CD4-positive, alpha-beta T cell treated with Interleukin-2 at 100 ng/mL for 4 hours (primary cell): ENCODE measurements around the gene MADD.
A peak's percentile ranks its signal among the peaks of the same experiment; 100 is the strongest.

ENCODE experiments used
- DNase-seq: peaks from one replicate; pipeline ENCODE4 v3.0.0-alpha.2; 2020; ENCODE audit warnings: low spot score

Gene MADD

DNA sequence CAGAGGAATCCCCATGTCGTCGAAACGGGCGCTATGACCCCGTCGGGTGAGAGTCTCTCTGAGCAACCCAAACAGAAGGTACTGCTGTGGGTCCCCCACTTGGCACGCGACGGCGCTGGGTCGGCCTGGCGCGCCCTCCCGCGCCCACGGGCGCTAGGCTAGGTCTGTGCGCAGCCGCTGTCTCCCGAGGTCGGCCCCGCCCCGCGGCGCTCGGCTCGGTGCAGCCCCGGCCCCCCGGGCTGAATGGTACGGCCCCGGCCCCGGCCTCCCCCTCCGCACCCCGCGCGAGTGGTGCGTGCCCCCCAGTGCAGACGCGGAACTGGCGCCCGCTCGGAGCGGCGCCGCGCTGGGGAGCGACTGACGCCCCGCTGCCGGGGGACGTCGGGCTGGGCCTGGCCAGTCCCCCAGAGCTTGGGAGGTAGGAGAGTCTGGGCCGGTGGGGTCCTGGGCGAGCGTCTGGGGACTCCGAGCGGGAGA lies at the start of gene MADD:
Gene MADD, plus strand, starts transcription at position 305 of the 477 bp plus-strand sequence.
- peak; percentile 93 for DNase-seq

DNA sequence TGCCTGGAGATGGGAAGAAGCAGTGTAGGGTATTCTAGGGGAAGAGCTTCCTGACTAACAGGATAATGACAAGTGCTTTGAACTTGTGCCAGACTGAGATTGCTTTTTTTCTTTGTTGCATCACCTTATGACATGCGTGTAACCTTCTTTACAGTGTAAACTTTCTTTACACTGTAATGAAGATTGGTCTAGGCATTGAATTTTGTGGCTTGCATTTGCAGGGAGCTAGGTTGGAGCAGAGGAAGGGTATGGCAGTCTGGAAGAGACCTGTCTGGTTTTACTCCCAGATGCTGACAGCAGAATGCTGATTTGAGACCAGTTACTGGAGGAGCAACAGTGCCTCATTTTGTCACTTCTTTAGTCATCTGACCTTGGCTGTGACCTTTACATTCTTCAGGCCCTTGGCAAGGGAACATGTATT lies 49.5 kb upstream of the MADD start:
- DNase-seq = no peak

DNA sequence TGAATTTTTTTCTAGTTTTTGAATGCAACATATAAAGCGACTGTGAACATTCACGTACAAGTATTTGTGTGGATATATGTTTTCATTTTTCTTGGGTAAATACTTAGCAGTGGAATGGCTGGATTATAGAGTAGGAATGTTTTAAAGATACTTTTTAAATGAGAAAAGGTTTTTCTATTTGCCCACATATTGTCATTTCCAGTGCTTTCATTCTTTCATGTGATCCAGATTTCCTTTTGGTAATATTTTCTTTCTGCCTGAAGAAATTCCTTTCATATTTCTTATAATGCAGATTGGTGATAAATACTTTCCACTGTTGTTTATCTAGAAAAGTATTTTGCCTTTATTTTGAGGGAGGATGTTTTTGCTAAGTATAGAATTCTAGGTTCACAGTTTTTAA lies 47.2 kb upstream of the MADD start:
- DNase-seq = no peak

DNA sequence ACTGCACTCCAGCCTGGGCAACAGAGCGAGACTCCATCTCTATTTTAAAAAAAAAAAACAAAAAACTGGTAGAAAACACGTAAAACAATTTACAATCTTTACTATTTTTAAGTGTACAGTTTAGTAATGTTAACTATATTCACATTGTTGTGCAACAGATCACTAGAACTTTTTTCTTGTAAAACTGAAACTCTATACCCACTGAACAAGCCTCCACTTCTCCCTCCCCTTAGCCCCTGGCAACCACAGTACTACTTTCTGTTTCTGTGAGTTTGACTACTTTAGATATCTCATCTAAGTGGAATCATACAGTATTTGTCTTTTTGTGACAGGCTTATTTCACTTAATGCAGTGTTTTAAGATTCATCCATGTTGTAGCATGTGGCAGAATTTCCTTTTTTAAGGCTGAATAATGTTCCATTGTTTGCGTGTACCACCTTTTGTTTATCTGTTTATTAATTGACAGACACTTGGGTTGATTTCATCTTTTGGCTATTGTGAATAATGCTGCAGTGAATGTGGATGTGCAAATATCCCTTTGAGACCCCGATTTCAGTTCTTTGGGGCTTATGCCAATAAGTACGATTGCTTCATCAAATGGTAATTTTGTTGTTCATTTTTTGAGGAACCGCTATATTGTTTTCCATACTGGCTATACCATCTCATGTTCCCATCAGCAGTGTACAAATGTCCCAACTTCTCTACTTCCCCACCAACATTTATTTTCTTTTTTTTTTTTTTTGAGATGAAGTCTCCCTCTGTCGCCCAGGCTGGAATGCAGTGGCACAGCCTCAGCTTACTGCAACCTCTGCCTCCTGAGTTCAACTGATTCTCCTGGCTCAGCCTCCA lies 44.2 kb upstream of the MADD start:
- DNase-seq = peak; percentile 6

DNA sequence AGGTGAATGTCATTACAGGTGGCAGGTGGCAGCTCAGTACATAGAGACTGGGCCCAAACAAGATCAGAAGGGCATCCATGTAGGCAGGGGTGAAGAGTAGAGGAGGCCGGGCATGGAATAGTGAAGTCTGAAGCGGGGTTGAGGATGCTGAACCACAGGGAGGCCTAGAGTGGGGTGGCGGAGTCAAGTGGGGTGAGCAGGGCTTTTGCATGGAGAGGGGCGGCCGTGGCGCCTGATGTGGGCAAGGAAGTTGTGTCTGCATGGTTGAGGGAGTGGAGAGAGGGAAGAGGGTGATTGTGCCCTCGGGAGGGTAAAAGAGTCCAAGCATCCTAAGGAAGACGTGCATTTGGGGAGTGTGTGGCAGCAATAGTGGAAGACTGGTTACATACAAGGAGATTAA lies 40.8 kb upstream of the MADD start:
- no peak for DNase-seq

DNA sequence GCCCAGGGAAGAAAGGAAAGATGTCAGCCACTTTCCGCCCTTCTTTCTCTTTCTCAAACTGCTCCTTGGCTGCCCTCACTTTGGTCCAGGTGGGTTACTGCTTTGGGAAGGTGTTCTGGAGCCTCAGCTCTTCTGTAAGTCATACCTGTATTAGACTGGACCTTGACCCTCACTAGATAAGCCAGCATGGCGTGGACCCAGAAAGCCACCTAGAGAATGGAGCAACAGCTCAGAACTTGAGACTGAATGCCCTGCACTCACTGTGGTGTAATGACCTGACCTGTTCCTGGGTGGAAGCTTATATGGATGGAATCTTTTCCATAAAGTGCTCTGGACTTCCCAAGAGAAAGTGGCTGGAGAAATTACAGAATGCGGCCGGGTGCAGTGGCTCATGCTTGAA lies 36.9 kb upstream of the MADD start:
- no peak for DNase-seq

DNA sequence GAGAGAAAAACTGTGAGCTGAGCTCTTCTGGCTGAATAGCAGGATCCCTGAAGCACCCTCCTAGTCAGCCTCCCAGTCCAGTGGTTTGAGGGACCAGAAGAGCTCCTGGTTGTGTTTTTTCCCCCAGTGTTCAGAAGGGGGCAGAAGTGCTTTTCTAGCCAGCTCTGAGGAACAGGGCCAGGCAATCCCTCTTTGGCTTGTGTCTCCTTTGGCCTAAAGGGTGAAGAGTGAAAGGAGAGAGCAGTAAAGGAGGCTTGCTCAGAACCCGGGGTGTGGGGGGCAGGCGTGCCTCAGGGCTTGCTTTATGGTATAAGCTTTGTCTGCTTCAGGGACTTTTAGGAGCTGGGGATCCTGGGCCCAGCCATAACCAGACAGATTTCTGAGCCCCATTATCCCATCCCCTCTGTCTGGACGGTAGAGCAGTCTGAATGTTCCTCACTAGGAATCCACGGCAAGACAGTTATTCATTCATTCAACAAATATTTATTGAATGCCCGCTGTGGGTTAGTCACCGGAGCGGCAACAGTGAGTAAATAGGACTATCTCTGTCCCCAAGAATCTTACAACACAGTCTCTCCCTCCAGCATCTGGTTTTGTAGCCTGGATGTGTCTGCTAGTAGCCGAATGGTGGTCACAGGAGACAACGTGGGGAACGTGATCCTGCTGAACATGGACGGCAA lies 35.8 kb upstream of the MADD start:
- peak; percentile 19 for DNase-seq

DNA sequence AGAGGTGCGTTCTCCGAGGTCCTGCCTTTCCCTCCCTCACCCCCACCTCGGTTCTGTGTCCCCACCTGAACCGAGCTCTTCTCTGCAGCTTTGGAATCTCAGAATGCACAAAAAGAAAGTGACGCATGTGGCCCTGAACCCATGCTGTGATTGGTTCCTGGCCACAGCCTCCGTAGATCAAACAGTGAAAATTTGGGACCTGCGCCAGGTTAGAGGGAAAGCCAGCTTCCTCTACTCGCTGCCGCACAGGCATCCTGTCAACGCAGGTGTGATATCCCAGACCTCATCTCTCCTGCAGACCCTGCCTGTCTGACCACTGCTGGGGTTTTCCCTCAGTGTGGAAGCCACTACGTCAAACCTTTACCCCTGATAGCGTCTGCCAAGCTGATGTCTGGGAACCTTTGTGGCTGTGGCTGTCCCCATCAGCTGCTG lies 35.2 kb upstream of the MADD start:
- DNase-seq = peak; percentile 51

DNA sequence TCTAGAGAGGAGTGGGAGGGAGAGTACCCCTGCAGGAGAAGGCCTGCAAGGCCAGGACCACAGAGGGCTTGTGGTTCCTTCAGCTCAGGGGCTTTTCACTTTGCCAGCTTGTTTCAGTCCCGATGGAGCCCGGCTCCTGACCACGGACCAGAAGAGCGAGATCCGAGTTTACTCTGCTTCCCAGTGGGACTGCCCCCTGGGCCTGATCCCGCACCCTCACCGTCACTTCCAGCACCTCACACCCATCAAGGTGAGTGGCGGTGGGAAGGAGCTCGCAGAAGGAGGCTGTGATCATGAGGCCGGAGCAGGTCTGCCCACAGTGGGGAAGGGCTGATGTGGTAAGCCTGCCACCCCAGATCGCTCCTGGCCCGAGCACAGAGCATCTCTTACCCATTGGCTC lies 34.8 kb upstream of the MADD start:
- DNase-seq = no peak

DNA sequence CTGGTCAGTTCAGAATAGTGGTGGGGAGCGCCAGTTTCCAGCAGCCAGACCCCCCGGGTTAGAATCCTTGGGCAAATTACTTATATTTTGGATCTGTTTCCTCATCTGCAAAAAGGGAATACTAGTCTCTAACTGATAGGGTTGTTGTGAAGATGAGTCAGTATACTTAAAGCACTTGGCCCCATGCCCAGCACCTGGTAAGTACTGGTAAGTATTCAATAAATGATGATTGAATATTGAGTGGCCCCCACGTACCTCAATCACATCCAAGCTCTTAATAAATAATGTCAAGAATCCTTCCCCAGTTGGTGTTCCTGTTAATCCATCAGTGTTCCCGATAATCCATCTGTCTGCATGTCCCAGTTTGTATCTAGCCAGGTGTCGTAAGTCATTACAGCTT lies 33.5 kb upstream of the MADD start:
- peak; percentile 4 for DNase-seq

DNA sequence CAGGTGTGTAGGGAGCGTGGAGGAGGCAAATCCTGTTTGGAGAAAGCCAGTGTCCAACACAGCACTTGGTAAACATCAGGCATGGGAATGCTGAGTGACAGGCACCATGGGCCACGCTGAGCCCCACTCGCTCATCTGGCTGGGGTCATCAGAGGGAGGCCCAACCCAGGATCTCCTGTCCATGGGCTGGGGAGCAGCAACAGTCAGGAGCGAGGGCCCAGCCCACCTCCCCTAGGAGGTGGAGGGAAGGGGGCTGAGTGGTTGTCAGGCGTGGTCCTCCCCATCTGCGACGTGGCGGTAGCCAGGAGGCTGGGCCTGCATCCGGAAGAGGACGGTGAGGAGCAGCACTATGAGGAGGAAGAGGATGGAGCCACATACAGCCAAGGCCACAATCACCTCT lies 30.1 kb upstream of the MADD start:
- no peak for DNase-seq

DNA sequence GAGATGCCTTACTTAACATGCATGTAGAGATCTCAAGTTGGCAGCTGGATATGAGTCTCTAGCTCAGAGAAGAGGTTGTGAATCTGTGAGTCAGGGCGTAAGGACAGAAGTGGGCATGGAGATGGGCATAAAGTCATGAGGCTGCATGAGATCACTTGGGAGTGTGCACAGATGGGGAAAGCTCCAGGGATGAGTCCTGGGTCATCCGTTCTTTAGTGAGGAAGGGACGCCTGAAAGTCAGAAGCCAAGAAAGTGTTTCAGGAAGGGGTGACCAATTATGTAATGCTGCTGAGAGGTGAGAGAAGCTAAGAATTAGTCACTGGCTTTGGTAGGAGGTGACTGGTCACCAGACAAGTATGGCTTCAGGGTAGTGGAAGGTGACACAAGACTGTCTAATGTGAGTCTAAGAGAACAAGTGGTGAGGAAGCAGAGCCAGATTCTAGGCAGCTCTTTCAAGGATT lies 28.1 kb upstream of the MADD start:
- DNase-seq = no peak

DNA sequence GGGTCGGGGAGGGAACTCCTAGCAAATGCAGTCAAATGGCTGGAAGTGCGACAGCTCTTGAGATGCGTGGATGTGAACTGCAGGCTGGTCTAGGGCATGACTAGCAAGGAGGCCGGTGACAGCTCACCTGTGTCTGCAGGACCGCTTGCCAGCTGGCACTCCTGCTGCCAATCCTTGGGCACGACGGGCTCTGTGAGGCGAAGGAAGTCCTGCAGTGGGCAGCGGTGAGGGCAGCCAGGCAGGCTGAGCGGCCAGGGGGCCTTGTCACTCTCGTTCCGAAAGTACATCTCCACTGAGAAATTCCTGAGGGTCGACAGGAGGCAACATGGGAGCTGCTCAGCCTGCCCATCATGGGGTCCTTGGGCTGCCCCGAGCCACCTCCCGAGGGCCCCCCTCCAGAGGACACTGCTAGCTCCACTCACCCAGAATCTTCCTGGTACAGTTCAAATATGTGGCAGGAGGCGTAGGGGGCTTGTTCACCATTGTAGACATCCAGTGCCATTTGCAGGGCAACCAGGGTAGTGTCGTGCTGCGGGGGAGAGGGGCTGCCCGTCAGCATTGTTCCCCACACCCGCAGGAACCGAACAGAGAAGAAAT lies 27.2 kb upstream of the MADD start:
- DNase-seq = no peak

DNA sequence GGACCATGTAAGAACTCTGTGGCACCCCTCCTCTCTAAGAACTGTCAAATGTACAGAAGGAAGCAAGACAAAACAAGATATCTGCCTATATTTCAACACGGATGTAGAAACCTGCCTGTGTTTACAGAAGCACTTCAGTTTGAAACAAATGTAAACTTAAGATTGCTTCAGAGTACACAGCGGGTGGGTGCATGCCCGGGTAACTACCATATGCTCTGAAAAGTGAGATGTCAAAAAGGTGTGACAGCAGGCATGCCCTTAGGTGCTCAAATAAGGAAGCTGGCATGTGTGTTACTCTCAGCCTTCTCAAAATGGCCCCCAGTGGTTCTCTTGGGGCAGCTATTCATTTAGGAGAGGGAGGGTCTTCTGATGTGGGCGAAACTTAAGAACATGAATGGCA lies 26.5 kb upstream of the MADD start:
- DNase-seq = no peak

DNA sequence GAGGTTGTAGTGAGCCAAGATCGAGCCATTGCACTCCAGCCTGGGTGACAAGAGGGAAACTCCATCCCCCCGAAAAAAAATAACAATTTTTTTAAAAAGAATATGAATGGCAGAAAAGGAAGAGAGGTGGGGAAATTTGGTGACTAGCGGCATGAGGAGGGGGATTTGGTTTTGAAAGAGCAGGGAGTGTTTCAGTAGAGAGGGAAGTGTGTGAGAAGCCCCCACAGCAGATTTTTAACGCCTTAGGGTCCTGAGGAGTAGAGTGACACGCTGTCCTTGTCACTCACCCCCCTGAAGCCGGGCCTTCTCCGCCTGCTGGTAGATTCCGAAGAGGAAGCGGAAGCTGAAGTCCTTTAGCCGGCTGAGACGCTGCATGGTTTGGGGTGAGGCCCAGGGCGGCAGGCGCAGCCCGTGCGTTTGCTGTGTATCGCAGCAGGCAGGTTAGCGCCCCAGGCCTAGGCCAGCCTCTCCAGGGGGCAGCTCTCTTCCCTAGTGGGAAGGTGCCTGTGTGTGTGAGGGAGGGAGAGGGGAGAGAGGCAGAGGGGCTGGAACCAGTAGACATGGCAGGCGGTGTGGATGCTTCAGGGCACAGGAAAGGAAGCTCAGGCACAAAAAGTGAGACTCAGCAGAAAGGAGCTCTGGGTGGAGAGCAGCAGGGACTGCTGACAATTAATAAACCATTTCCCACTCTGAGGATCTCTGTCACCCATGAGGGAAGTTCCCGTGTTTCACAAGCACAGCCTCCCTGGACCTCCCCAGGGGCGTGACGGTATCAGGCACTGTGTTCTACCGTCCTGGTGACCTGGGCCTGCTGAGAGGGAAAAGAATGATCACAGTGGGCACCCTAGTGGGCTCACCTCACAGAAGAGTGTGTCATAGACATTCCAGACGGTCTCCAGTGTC lies 25.2 kb upstream of the MADD start:
- DNase-seq = no peak

DNA sequence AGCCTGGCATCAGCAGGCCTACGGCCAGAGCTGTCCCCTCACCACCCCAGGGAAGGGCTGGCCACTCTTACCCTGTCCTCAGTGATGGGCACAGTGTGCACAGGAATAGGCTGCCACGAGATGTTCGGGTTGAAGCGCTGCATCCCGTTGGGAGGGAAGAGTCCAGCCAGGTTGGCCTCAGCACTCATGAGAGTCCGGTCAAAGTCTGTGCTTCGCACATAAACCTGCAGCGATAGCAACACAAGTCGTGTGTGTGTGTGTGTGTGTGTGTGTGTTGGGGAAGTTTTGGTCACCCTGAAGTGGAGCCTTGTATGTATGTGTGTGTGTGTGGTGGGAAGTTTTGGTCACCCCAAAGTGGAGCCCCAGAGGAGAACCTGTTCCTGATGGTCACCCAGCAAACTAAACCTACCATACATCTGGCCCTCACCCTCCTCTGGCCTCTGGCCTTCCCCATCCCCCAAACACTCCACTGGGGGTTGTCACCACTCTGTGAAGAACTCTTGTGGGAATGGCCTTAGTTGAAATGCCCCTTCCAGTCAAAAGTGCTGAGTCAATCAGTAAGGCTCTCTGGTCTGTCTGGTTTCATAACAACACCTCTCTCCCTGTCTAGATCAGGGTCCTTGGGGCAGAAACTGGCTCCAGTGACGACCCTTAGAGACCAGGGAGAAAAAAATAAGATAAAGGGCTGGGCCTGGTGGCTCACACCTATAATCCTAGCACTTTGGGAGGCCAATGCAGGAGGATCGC lies 24.1 kb upstream of the MADD start:
- DNase-seq = no peak

DNA sequence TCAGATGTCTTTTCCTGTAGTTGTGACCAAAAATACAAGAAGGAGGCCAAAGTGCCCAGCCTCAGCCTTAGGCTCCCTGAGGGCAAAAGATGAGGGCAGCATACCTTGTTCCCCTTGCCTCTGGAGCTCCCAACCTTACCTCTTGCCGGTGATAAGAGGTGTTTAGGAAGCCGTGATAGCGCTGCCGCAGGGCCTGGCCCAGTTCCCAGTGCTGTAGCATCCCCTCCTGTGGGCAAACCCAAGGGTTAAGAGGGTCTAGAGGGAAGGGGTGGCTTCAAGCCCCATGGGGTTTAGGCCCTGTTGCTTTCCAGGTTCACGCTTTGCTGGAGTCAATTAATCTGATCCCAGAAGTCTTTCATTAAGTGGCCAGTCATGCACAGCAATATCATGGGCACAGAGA lies 22.4 kb upstream of the MADD start:
- DNase-seq = no peak

DNA sequence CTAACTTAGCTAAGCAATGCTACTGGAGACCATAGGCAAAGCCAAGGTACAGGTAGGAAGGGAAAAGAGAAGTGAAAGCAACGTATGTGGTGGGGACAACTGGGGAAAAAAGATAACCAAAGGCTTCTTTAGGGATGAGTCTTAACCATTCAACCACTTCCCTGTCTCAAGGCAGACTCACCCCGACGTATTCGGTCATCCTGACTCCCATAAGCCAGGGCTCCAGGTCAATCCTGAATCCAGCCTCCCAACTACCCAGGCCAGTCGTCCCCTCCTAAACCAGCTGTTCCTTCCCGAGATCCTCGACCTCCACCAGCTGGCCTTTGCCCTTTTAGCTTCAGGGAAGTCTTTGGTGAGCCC lies 21.6 kb upstream of the MADD start:
- no peak for DNase-seq

DNA sequence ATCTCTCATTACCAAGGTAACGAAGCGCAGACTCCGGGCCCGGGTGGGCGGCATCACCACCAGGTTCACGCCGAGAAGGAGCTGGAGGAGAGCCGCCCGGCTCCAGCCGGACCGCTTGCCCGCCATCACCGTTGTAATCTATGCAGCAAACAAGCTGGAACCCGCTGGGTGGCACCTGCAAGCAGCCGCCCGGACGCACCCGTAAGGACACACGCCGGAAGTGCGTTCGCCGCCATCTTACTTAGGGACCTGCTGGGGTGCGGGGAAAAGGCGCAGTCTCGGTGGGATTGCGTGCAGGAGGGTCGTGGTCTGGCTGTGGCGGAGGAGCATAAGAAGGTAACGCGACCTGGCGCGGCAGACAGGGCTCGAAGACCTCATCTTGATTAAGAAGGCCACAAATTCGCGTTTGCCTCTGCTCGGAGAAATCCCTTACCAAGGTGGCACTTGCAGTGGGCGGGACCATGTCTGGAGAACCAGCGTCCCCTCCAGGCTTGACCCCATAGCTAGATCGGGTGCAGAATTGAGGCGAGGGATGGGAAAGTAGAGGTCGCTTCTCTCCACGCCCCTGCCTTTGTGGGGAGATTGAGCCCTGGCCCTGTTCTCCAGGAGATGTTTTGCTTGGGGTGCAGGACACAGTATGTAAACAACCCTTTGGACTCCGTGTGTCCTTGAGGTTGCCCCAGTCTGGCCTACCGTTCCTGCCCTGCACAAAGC lies 21.1 kb upstream of the MADD start, which contains the start of gene ACP2:
Gene ACP2, minus strand, starts transcription at position 151 of the 714 bp plus-strand sequence. Its CDS starts 25 bp downstream, at position 126.
- peak; percentile 88 for DNase-seq

DNA sequence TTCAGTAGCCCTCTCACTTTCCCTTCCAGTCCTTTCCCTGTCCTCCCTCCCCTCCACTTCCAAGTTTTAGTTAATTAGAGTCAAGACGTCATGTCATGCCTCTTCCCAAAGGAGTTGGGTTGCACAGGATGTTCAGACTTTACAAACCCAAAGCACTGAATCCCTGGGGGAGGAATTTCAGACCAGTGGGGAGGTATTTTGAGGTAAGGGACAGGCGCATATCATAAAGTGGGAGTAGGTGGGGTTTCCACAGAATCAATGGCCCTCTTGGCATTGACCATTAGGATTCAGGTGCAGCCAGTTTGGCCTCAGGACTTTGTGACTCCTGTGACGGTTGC lies 20.6 kb upstream of the MADD start:
- no peak for DNase-seq

DNA sequence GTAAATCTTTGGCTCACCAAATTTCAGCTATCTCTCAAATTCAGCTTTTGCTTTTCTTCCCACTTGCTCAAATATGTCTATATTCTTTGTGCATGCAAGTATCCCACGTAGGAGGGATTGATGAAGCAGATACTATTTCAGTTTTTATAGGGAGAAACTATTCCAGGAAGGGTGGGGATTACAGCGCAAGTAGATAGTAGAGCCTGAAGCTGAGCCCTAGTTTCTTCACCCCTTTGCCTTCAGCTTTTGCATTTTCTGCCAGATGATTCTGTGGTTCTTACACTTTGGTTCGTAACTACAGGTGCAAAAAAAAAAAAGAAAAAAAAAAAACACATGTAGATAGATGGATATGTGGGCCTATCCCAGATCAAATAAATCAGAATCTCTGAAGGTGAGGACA lies 18.2 kb upstream of the MADD start:
- DNase-seq = no peak
